Measurements from ENCODE around the gene SPATA20. TPM values are rescaled to one million over a fixed set of nuclear protein-coding genes. Genes with fewer than 3 reads are reported as not detected.

The SPATA20 gene
- total and polyA plus RNA-seq, 8 donors = 26.9 to 80.8 (median 39.0) TPM

- intact Hi-C loops (cut with DNase I) = no loop called here
- DNase-seq = peak in 1 of 6 donors; percentile 18
- no peaks in the 10 kb centered on the region for H3K9me3 ChIP-seq
- FAIRE-seq = no peak
- no peaks in the 10 kb centered on the region for H3K4me1 ChIP-seq
- WGBS, 2 donors = 89 to 93% methylated on average over 21 of the region's 21 CpGs
- no peak for ATAC-seq
- H3K27ac ChIP-seq = no peak overlapping the region
- TF ChIP-seq, protein P1, sequence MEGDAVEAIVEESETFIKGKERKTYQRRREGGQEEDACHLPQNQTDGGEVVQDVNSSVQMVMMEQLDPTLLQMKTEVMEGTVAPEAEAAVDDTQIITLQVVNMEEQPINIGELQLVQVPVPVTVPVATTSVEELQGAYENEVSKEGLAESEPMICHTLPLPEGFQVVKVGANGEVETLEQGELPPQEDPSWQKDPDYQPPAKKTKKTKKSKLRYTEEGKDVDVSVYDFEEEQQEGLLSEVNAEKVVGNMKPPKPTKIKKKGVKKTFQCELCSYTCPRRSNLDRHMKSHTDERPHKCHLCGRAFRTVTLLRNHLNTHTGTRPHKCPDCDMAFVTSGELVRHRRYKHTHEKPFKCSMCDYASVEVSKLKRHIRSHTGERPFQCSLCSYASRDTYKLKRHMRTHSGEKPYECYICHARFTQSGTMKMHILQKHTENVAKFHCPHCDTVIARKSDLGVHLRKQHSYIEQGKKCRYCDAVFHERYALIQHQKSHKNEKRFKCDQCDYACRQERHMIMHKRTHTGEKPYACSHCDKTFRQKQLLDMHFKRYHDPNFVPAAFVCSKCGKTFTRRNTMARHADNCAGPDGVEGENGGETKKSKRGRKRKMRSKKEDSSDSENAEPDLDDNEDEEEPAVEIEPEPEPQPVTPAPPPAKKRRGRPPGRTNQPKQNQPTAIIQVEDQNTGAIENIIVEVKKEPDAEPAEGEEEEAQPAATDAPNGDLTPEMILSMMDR (IDR thresholded peaks at IDR 0.05) = no peak
- H3K36me3 ChIP-seq = no peaks in the 10 kb centered on the region
- no peak overlapping the region for H3K4me3 ChIP-seq
- H3K27me3 ChIP-seq = no peaks in the 10 kb centered on the region
Measured at GRCh38 chr17:50594892-50595291, 47.9 kb downstream of the SPATA20 start.

GRCh38 chr17:50596191-50597037 lies 49.4 kb downstream of the SPATA20 start:
- Histone ChIP-seq H3K9me3 (no peaks in the 10 kb centered on the region), H3K27me3 (no peaks in the 10 kb centered on the region), H3K27ac (no peak overlapping the region), H3K4me1 (no peaks in the 10 kb centered on the region), H3K36me3 (no peaks in the 10 kb centered on the region), H3K4me3 (no peak overlapping the region)
- ATAC-seq (no peak), DNase-seq (no peak), FAIRE-seq (no peak)
- WGBS, 2 donors = 79 to 84% methylated on average over 34 of the region's 34 CpGs
- intact Hi-C loops (cut with DNase I) = no loop called here
- TF ChIP-seq, protein P1 (IDR thresholded peaks at IDR 0.05) = no peak

- 76 to 78% methylated on average over 5 of the region's 5 CpGs for WGBS, 2 donors
- H3K9me3 ChIP-seq = no peaks in the 10 kb centered on the region
- no peak overlapping the region for H3K4me3 ChIP-seq
- DNase-seq (no peak), ATAC-seq (no peak), FAIRE-seq (no peak)
- TF ChIP-seq, protein P1 (IDR thresholded peaks at IDR 0.05) = no peak
- no peaks in the 10 kb centered on the region for H3K27me3 ChIP-seq
- intact Hi-C loops (cut with DNase I) = no loop called here
- no peak overlapping the region for H3K27ac ChIP-seq
- H3K4me1 ChIP-seq = no peaks in the 10 kb centered on the region
- no peaks in the 10 kb centered on the region for H3K36me3 ChIP-seq
Measured at GRCh38 chr17:50598487-50598886, 51.5 kb downstream of the SPATA20 start.

DNA sequence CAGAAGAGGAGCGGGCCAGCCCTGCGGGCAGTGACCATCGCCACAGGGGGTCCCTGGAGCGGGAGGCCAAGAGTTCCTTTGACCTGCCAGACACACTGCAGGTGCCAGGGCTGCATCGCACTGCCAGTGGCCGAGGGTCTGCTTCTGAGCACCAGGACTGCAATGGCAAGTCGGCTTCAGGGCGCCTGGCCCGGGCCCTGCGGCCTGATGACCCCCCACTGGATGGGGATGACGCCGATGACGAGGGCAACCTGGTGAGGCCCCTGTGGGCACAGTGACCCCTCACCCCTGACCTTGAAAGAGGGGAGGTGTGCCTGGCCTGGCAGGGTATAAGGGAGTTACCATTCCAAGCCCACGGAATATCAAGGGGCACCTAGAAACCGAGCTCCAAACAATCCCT lies 52.6 kb downstream of the SPATA20 start:
- no peaks in the 10 kb centered on the region for H3K27me3 ChIP-seq
- H3K36me3 ChIP-seq = no peaks in the 10 kb centered on the region
- WGBS, 2 donors = 87 to 89% methylated on average over 15 of the region's 15 CpGs
- TF ChIP-seq, protein P1 (IDR thresholded peaks at IDR 0.05) = no peak
- DNase-seq = no peak
- FAIRE-seq = no peak
- ATAC-seq = no peak
- no peak overlapping the region for H3K27ac ChIP-seq
- intact Hi-C loops (cut with DNase I) = loop anchor here in 1 of 3 donors (10.0 kb wide), 1 partner anchor 115 kb away; no protein-coding TSS in a partner anchor
- no peaks in the 10 kb centered on the region for H3K9me3 ChIP-seq
- no peaks in the 10 kb centered on the region for H3K4me1 ChIP-seq
- H3K4me3 ChIP-seq = no peak overlapping the region

- Histone ChIP-seq H3K27me3 (no peaks in the 10 kb centered on the region), H3K4me3 (no peak overlapping the region), H3K9me3 (no peaks in the 10 kb centered on the region), H3K27ac (no peak overlapping the region), H3K36me3 (no peaks in the 10 kb centered on the region), H3K4me1 (no peaks in the 10 kb centered on the region)
- ATAC-seq (no peak), FAIRE-seq (no peak), DNase-seq (no peak)
- TF ChIP-seq, protein P1 (IDR thresholded peaks at IDR 0.05) = no peak
- intact Hi-C loops (cut with DNase I) = loop anchor here in 1 of 3 donors (10.0 kb wide), 1 partner anchor 117 kb away; no protein-coding TSS in a partner anchor
- 70 to 75% methylated on average over 13 of the region's 13 CpGs for WGBS, 2 donors
Measured at GRCh38 chr17:50601823-50602375, 54.9 kb downstream of the SPATA20 start.

Measured in pancreas (tissue), 10 donors.